Measurements from ENCODE around the gene CLIP1. TPM values are rescaled to one million over a fixed set of nuclear protein-coding genes. Genes with fewer than 3 reads are reported as not detected.

The CLIP1 gene
- total RNA-seq, 4 donors from 2014 or later: 78.7 to 147 (median 118) TPM

GRCh38 chr12:122460641-122461040 lies 38.2 kb upstream of the CLIP1 start:
- H3K9me3 ChIP-seq: no peaks in the 10 kb centered on the region
- no peaks in the 10 kb centered on the region for H3K36me3 ChIP-seq
- H3K4me3 ChIP-seq: no peak overlapping the region
- intact Hi-C loops (cut with DNase I): no loop called here
- no peak overlapping the region for H3K27ac ChIP-seq
- H3K4me1 ChIP-seq: peaks cover 0 to 23% (median 6%) of the 10 kb centered on the region in 3 donors
- TF ChIP-seq POLR2A (IDR thresholded peaks at IDR 0.05): no peak
- TF ChIP-seq CTCF (IDR thresholded peaks at IDR 0.05): no peak
- H3K27me3 ChIP-seq: no peaks in the 10 kb centered on the region
- WGBS, 2 donors: 87 to 93% methylated on average over 2 of the region's 2 CpGs
- DNase-seq: no peak

- Histone ChIP-seq H3K4me3 (no peak overlapping the region), H3K27ac (no peak overlapping the region), H3K9me3 (no peaks in the 10 kb centered on the region), H3K27me3 (no peaks in the 10 kb centered on the region), H3K36me3 (no peaks in the 10 kb centered on the region), H3K4me1 (peaks cover 0 to 24% (median 6%) of the 10 kb centered on the region in 3 donors)
- DNase-seq: no peak
- no peak for TF ChIP-seq POLR2A (IDR thresholded peaks at IDR 0.05)
- TF ChIP-seq CTCF (IDR thresholded peaks at IDR 0.05): no peak
- intact Hi-C loops (cut with DNase I): no loop called here
- 90 to 91% methylated on average over 7 of the region's 7 CpGs for WGBS, 2 donors
Observed at GRCh38 chr12:122460061-122460460, 37.6 kb upstream of the CLIP1 start.

GRCh38 chr12:122459211-122459610 lies 36.7 kb upstream of the CLIP1 start:
- Histone ChIP-seq H3K27me3 (no peaks in the 10 kb centered on the region), H3K27ac (no peak overlapping the region), H3K36me3 (no peaks in the 10 kb centered on the region), H3K4me1 (peaks cover under 1 to 21% (median 9%) of the 10 kb centered on the region in 3 donors), H3K4me3 (no peak overlapping the region), H3K9me3 (no peaks in the 10 kb centered on the region)
- no peak for DNase-seq
- TF ChIP-seq POLR2A (IDR thresholded peaks at IDR 0.05): no peak
- intact Hi-C loops (cut with DNase I): no loop called here
- 84 to 85% methylated on average over 2 of the region's 2 CpGs for WGBS, 2 donors

- no peaks in the 10 kb centered on the region for H3K36me3 ChIP-seq
- no peak overlapping the region for H3K27ac ChIP-seq
- H3K4me1 ChIP-seq: peaks cover 8 to 23% (median 10%) of the 10 kb centered on the region in 3 donors
- 94 to 95% methylated on average over 16 to 17 of the region's 17 CpGs for WGBS, 2 donors
- H3K27me3 ChIP-seq: no peaks in the 10 kb centered on the region
- DNase-seq: no peak
- no peak for TF ChIP-seq CTCF (IDR thresholded peaks at IDR 0.05)
- TF ChIP-seq POLR2A (IDR thresholded peaks at IDR 0.05): no peak
- intact Hi-C loops (cut with DNase I): no loop called here
- no peak overlapping the region for H3K4me3 ChIP-seq
- H3K9me3 ChIP-seq: no peaks in the 10 kb centered on the region
Observed at GRCh38 chr12:122458105-122459035, 35.9 kb upstream of the CLIP1 start.

GRCh38 chr12:122457627-122458026 lies 35.2 kb upstream of the CLIP1 start:
- H3K4me3 ChIP-seq: no peak overlapping the region
- TF ChIP-seq POLR2A (IDR thresholded peaks at IDR 0.05) (no peak), CTCF (IDR thresholded peaks at IDR 0.05) (no peak)

More at GRCh38 chr12:122457627-122458026, 35.2 kb upstream of the CLIP1 start:
- Histone ChIP-seq H3K36me3 (no peaks in the 10 kb centered on the region), H3K27ac (no peak overlapping the region), H3K4me1 (peaks cover 8 to 30% (median 14%) of the 10 kb centered on the region in 3 donors), H3K9me3 (no peaks in the 10 kb centered on the region), H3K27me3 (no peaks in the 10 kb centered on the region)
- WGBS, 2 donors: 52 to 71% methylated on average over 2 of the region's 2 CpGs
- intact Hi-C loops (cut with DNase I): no loop called here
- DNase-seq: no peak

All from esophagus squamous epithelium (tissue), 5 donors.